KMS-11 (cell line): Measurements from ENCODE around the gene GLCCI1.

Source experiments
- H2AFZ ChIP-seq: fragments of 200-600 bp; sonication (generic); 2 replicates; pipeline ENCODE4 v1.6.1; 2016; ENCODE audit warnings: antibody characterized with exemption, mixed run types, low read depth
- H3K27ac ChIP-seq: fragments of 200-600 bp; sonication (generic); 2 replicates; pipeline ENCODE4 v1.6.1; 2016; ENCODE audit warnings: mild to moderate bottlenecking, mixed run types
- H3K27me3 ChIP-seq: fragments of 200-600 bp; sonication (generic); 2 replicates; pipeline ENCODE4 v1.6.1; 2017; ENCODE audit warnings: mild to moderate bottlenecking, low read depth, mixed run types, moderate library complexity; ENCODE audit not compliant: insufficient read depth
- H3K36me3 ChIP-seq: fragments of 200-600 bp; sonication (generic); 2 replicates; pipeline ENCODE4 v1.6.1; 2017; ENCODE audit warnings: mild to moderate bottlenecking, mixed run types; ENCODE audit not compliant: insufficient read depth
- H3K4me1 ChIP-seq: fragments of 200-600 bp; sonication (generic); 2 replicates; pipeline ENCODE4 v1.6.1; 2016; ENCODE audit warnings: mild to moderate bottlenecking, low read depth, mixed run types; ENCODE audit not compliant: poor library complexity, severe bottlenecking
- H3K4me2 ChIP-seq: fragments of 200-600 bp; sonication (generic); 2 replicates; pipeline ENCODE4 v1.7.0; 2016; ENCODE audit warnings: mild to moderate bottlenecking, mixed run types
- H3K4me3 ChIP-seq: fragments of 200-600 bp; sonication (generic); IDR thresholded peaks from 2 replicates; pipeline ENCODE4 v1.6.1; 2017; ENCODE audit warnings: low read depth, low read length, mixed read lengths; ENCODE audit not compliant: insufficient read depth
- H3K79me2 ChIP-seq: fragments of 200-600 bp; sonication (generic); 2 replicates; pipeline ENCODE4 v1.6.1; 2016; ENCODE audit warnings: low read depth, mixed run types; ENCODE audit not compliant: insufficient read depth
- H3K9ac ChIP-seq: fragments of 200-600 bp; sonication (generic); 2 replicates; pipeline ENCODE4 v1.6.1; 2016; ENCODE audit warnings: mild to moderate bottlenecking, mixed run types
- H4K20me1 ChIP-seq: fragments of 200-600 bp; sonication (generic); 2 replicates; pipeline ENCODE4 v1.6.1; 2016; ENCODE audit warnings: mild to moderate bottlenecking, mixed run types; ENCODE audit not compliant: insufficient read depth
- TF ChIP-seq, protein P1 (sequence below): fragments of 200-600 bp; sonication (generic); conservative IDR thresholded peaks from 2 replicates; pipeline ENCODE4 v1.6.1; 2017; ENCODE audit warnings: low read depth, mild to moderate bottlenecking, antibody characterized with exemption, low read length, moderate library complexity, mixed read lengths

Gene GLCCI1

DNA sequence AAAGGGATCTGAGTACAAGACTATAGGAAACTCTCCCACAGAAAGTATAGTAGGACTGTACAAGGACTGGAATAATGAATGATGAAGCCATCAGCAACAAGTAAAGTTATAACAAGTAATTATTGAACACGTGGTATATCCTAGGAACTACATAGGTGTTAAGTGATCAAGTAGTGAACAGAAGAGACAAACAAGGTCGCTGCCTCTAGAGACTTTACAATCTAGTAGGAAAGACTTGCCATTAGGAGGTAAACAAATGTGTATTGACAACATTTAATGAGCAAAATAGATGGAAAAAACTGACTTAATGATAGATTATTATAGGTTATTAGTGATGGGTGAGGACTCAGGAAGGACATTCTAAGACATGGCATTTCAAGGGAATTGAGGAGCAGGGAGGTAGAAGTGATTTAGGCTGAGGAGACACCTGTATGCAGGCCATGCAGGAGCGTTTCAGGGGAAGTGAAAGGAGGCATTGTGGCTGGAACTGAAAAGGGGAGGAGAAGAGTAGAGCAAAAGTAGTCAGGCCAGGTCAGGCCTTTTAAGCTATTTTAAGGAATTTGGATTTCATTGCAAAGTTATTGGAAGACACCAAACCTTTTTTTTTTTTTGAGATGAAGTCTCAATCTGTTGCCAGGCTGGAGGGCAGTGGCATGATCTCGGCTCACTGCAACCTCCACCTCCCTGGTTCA, 8.5 kb upstream of the GLCCI1 start:
- no peaks in the 10 kb centered on the region for H4K20me1 ChIP-seq
- peaks cover 78% of the 10 kb centered on the region for H3K4me1 ChIP-seq
- H3K27ac ChIP-seq: peak overlapping the region; percentile 6; the same call in 1 of the 2 replicates
- no peak overlapping the region for H3K4me3 ChIP-seq
- H3K9ac ChIP-seq: no peak overlapping the region
- H2AFZ ChIP-seq: no peak overlapping the region
- no peaks in the 10 kb centered on the region for H3K27me3 ChIP-seq
- no peaks in the 10 kb centered on the region for H3K79me2 ChIP-seq
- peak overlapping the region; percentile 69 for H3K4me2 ChIP-seq
- TF ChIP-seq, protein P1, sequence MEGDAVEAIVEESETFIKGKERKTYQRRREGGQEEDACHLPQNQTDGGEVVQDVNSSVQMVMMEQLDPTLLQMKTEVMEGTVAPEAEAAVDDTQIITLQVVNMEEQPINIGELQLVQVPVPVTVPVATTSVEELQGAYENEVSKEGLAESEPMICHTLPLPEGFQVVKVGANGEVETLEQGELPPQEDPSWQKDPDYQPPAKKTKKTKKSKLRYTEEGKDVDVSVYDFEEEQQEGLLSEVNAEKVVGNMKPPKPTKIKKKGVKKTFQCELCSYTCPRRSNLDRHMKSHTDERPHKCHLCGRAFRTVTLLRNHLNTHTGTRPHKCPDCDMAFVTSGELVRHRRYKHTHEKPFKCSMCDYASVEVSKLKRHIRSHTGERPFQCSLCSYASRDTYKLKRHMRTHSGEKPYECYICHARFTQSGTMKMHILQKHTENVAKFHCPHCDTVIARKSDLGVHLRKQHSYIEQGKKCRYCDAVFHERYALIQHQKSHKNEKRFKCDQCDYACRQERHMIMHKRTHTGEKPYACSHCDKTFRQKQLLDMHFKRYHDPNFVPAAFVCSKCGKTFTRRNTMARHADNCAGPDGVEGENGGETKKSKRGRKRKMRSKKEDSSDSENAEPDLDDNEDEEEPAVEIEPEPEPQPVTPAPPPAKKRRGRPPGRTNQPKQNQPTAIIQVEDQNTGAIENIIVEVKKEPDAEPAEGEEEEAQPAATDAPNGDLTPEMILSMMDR: no peak
- no peaks in the 10 kb centered on the region for H3K36me3 ChIP-seq

DNA sequence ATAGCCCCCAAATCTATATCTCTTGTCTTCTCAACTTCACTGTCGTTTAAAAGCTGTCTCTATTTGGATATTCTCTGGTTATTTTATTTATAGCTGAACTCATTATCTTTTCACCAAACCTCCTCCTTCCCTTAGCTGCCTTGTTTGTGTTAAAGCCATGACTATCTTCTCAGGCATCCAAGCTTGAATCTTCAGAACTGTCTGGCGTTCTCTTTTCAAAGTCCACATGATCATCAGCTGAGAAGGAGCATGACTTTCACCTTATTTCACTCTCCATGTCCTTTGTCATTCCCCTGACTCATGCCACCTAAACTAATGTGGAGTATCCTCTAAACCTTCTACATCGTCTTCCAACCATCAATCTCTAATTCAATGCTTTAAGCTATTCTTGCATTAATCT, 5.7 kb upstream of the GLCCI1 start:
- Histone ChIP-seq H3K4me3 (no peak overlapping the region), H2AFZ (no peak overlapping the region), H3K9ac (no peak overlapping the region), H3K79me2 (no peaks in the 10 kb centered on the region), H4K20me1 (no peaks in the 10 kb centered on the region), H3K36me3 (no peaks in the 10 kb centered on the region), H3K4me1 (peaks cover 86% of the 10 kb centered on the region), H3K27ac (no peak overlapping the region), H3K27me3 (no peaks in the 10 kb centered on the region), H3K4me2 (no peak overlapping the region)
- TF ChIP-seq, protein P1: no peak

DNA sequence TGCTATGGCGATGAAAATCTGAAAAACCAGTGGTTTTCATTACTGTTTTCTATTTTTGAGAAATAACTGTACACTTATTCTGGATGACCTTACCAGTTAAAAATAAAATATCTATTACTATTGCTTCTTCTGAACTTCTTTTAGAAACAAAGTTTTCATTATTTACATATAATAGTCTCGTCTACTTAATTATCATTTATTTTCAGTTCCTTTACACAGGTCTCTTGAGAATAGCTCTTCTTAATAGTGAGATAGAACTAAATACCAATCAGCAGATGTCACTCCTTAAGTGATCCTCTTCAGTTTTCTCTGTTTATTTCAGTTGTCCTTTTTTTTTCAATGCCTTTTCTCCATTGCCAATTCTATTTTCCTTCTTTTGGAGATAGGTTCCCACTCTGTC, 4.3 kb upstream of the GLCCI1 start:
- H3K4me3 ChIP-seq: no peak overlapping the region
- H3K4me1 ChIP-seq: peaks cover 72% of the 10 kb centered on the region
- no peak overlapping the region for H2AFZ ChIP-seq
- H3K4me2 ChIP-seq: no peak overlapping the region; the same call in 1 of the 2 replicates
- no peaks in the 10 kb centered on the region for H4K20me1 ChIP-seq
- H3K9ac ChIP-seq: no peak overlapping the region
- H3K36me3 ChIP-seq: no peaks in the 10 kb centered on the region
- TF ChIP-seq, protein P1: no peak
- H3K79me2 ChIP-seq: no peaks in the 10 kb centered on the region
- H3K27ac ChIP-seq: no peak overlapping the region
- H3K27me3 ChIP-seq: no peaks in the 10 kb centered on the region

DNA sequence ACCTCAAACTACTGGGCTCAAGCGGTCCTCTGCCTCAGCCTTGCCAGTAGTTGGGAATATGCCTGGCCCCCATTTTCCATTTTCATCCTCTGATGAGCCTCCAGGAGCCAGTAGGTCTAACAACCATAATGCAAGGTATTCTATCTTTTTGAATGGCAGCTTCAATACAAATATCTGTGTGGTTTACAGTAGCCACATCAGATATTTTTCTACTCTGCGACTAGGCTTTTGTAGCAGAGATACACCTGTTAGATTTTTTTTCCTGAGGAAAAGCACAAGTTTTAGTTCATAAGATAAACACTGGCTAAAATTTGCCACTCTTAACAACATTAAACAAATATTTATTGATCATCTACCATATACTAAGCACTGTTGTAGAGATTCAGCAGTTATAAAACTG, 3.9 kb upstream of the GLCCI1 start:
- Histone ChIP-seq H3K4me3 (no peak overlapping the region), H3K27me3 (no peaks in the 10 kb centered on the region), H3K9ac (no peak overlapping the region), H4K20me1 (no peaks in the 10 kb centered on the region), H3K36me3 (no peaks in the 10 kb centered on the region), H3K79me2 (peaks cover under 1% of the 10 kb centered on the region; the same call in 1 of the 2 replicates), H3K4me2 (no peak overlapping the region), H3K4me1 (peaks cover 68% of the 10 kb centered on the region), H3K27ac (no peak overlapping the region), H2AFZ (no peak overlapping the region)
- TF ChIP-seq, protein P1: no peak
